HCT116 (cell line): ENCODE results near the gene B3GALT6. TPM values are rescaled to one million over a fixed set of nuclear protein-coding genes. Genes with fewer than 3 reads are reported as not detected.

ENCODE experiments used
- ATAC-seq: fragments of 200-7000 bp; cut with Tn5 transposase; 2 replicates; pipeline ENCODE4 v1.9.1; 2020; ENCODE audit warnings: mild to moderate bottlenecking, moderate library complexity
- BruUV-seq: library from RNA; stranded (reverse); fragments of 400-500 nt; replicated peaks from 2 replicates; lab custom pipeline; 2021; lab: Mats Ljungman, UMichigan
- CTCF ChIA-PET: fragments of 300-600 bp; sonication (Branson Sonifier 250); formaldehyde crosslinking; loops from one replicate; lab custom pipeline; 2021; ENCODE audit warnings: antibody characterized with exemption; lab: Charles Lee
- POLR2A ChIA-PET: fragments of 300-600, 350-600 bp; sonication (Branson Sonifier 250); formaldehyde crosslinking; loops from one replicate; lab custom pipeline; 2021; ENCODE audit warnings: antibody characterized with exemption; lab: Charles Lee
- RAD21 ChIA-PET, 2 experiments: fragments of 300-600 bp; sonication (Branson Sonifier 250); formaldehyde crosslinking; loops; one replicate each; lab custom pipeline; 2023; ENCODE audit warnings: low total read pairs in 2 of 2; ENCODE audit not compliant: uncharacterized antibody in 2 of 2, unreplicated experiment in 2 of 2, low non-redundant PET in 1 of 2; lab: Charles Lee
- DNase-seq: peaks from one replicate; pipeline ENCODE4 v3.0.0-alpha.2; 2010; ENCODE audit warnings: low read depth, low spot score
- H2AFZ ChIP-seq: fragments of 200-600 bp; shearing (Covaris generic), sonication (generic); 2 replicates; pipeline ENCODE4 v1.6.1; 2017; ENCODE audit warnings: low read depth, mixed run types, mixed read lengths, antibody characterized with exemption, low read length; ENCODE audit not compliant: poor library complexity, severe bottlenecking
- H3K27ac ChIP-seq: 2 replicates; pipeline ENCODE4 v1.5.1; 2012; ENCODE audit warnings: low read depth, low read length
- H3K27me3 ChIP-seq: fragments of 200-600 bp; sonication (generic); 2 replicates; pipeline ENCODE4 v1.6.1; 2016; ENCODE audit warnings: mixed run types, low read length, mixed read lengths; ENCODE audit not compliant: insufficient read depth
- H3K36me3 ChIP-seq, 2 experiments: fragments of 200-500 bp in 1 of 2; fragments of 200-600 bp in 1 of 2; sonication (Bioruptor generic) in 1 of 2; sonication (generic) in 1 of 2; 2 replicates each; pipeline versions ENCODE4 v1.5.1 to v1.6.1; 2014 to 2016; ENCODE audit warnings: low read length in 2 of 2, inconsistent platforms in 1 of 2, mixed read lengths in 1 of 2, mixed run types in 1 of 2; ENCODE audit not compliant: insufficient read depth in 2 of 2, control insufficient read depth in 1 of 2
- H3K4me1 ChIP-seq, 2 experiments: fragments of 200-600 bp in 1 of 2; sonication (generic) in 1 of 2; 2 replicates each; pipeline versions ENCODE4 v1.5.1 to v1.6.1; 2012 to 2017; ENCODE audit warnings: low read length in 2 of 2, inconsistent platforms in 1 of 2, mild to moderate bottlenecking in 1 of 2, mixed read lengths in 1 of 2, mixed run types in 1 of 2, moderate library complexity in 1 of 2; ENCODE audit not compliant: insufficient read depth in 2 of 2, control insufficient read depth in 1 of 2
- H3K4me2 ChIP-seq: fragments of 200-600 bp; sonication (generic); 2 replicates; pipeline ENCODE4 v1.6.1; 2017; ENCODE audit warnings: mixed run types, low read length, mixed read lengths
- H3K4me3 ChIP-seq, 2 experiments: fragments of 200-600 bp in 1 of 2; sonication (generic) in 1 of 2; replicated peaks in 1 of 2; 2 replicates each; pipeline ENCODE4 v1.5.1; 2011 to 2016; ENCODE audit warnings: low read length in 2 of 2, control low read depth in 1 of 2, low read depth in 1 of 2, mild to moderate bottlenecking in 1 of 2, mixed read lengths in 1 of 2, mixed run types in 1 of 2
- H3K79me2 ChIP-seq: fragments of 200-600 bp; sonication (generic); 2 replicates; pipeline ENCODE4 v1.6.1; 2017; ENCODE audit warnings: mild to moderate bottlenecking, mixed run types, low read length, moderate library complexity, mixed read lengths; ENCODE audit not compliant: insufficient read depth
- H3K9ac ChIP-seq: fragments of 200-600 bp; sonication (generic); 2 replicates; pipeline ENCODE4 v1.6.1; 2016; ENCODE audit warnings: low read length, mixed read lengths
- H3K9me2 ChIP-seq: fragments of 200-600 bp; sonication (generic), shearing (Covaris generic); 2 replicates; pipeline ENCODE4 v1.6.1; 2017; ENCODE audit warnings: mixed run types, mild to moderate bottlenecking, moderate library complexity; ENCODE audit not compliant: insufficient read depth
- H3K9me3 ChIP-seq, 2 experiments: fragments of 200-500 bp in 1 of 2; fragments of 200-600 bp in 1 of 2; sonication (Bioruptor generic) in 1 of 2; sonication (generic) in 1 of 2; 2 replicates each; pipeline ENCODE4 v1.6.1; 2014 to 2017; ENCODE audit warnings: low read length in 2 of 2, mixed read lengths in 2 of 2, inconsistent platforms in 1 of 2, low read depth in 1 of 2, mild to moderate bottlenecking in 1 of 2, mixed run types in 1 of 2, moderate library complexity in 1 of 2; ENCODE audit not compliant: control insufficient read depth in 1 of 2, insufficient read depth in 1 of 2
- H4K20me1 ChIP-seq: fragments of 200-600 bp; sonication (generic), shearing (Covaris generic); 2 replicates; pipeline ENCODE4 v1.6.1; 2017; ENCODE audit warnings: mixed run types, mild to moderate bottlenecking, moderate library complexity; ENCODE audit not compliant: insufficient read depth
- CBX3 ChIP-seq: IDR thresholded peaks from 2 replicates; pipeline ENCODE4 v1.6.1; 2012; ENCODE audit warnings: low read depth
- CEBPB ChIP-seq: IDR thresholded peaks from 2 replicates; pipeline ENCODE4 v1.6.1; 2012; ENCODE audit warnings: low read depth
- EGR1 ChIP-seq: IDR thresholded peaks from 2 replicates; pipeline ENCODE4 v1.6.1; 2012; ENCODE audit warnings: low read depth
- ELF1 ChIP-seq: IDR thresholded peaks from 2 replicates; pipeline ENCODE4 v1.6.1; 2012; ENCODE audit warnings: low read depth, borderline replicate concordance
- EZH2 ChIP-seq: fragments of 200-600 bp; sonication (generic); IDR thresholded peaks from 2 replicates; pipeline ENCODE4 v1.6.1; 2017; ENCODE audit warnings: antibody characterized with exemption, mixed run types
- EZH2phosphoT487 ChIP-seq: fragments of 200-600 bp; IDR thresholded peaks from 2 replicates; pipeline ENCODE4 v1.6.1; 2018; ENCODE audit warnings: antibody characterized with exemption, borderline replicate concordance
- FOSL1 ChIP-seq: IDR thresholded peaks from 2 replicates; pipeline ENCODE4 v1.6.1; 2012; ENCODE audit warnings: low read depth
- JUND ChIP-seq: IDR thresholded peaks from 2 replicates; pipeline ENCODE4 v1.6.1; 2012
- RAD21 ChIP-seq: IDR thresholded peaks from 2 replicates; pipeline ENCODE4 v1.6.1; 2012; ENCODE audit warnings: low read depth, mild to moderate bottlenecking
- SIN3A ChIP-seq: IDR thresholded peaks from 2 replicates; pipeline ENCODE4 v1.6.1; 2012; ENCODE audit warnings: low read depth
- SP1 ChIP-seq: IDR thresholded peaks from 2 replicates; pipeline ENCODE4 v1.6.1; 2012; ENCODE audit warnings: low read depth
- SRF ChIP-seq: IDR thresholded peaks from 2 replicates; pipeline ENCODE4 v1.6.1; 2012; ENCODE audit warnings: low read depth
- TCF7L2 ChIP-seq: IDR thresholded peaks from 2 replicates; pipeline ENCODE4 v1.7.0; 2011; ENCODE audit warnings: borderline replicate concordance, inconsistent platforms; ENCODE audit not compliant: insufficient read depth, insufficient read length; ENCODE audit errors: extremely low read depth
- YY1 ChIP-seq: IDR thresholded peaks from 2 replicates; pipeline ENCODE4 v1.6.1; 2011; ENCODE audit warnings: low read length, low read depth, moderate library complexity, mild to moderate bottlenecking; ENCODE audit not compliant: insufficient replicate concordance; ENCODE audit errors: extremely low read depth
- ZFX ChIP-seq: fragments of 450-650 bp; IDR thresholded peaks from 2 replicates; pipeline ENCODE4 v1.6.1; 2017
- ZNF274 ChIP-seq: fragments of 200-500 bp; sonication (Bioruptor generic); IDR thresholded peaks from 2 replicates; pipeline ENCODE4 v1.6.1; 2014; ENCODE audit warnings: mild to moderate bottlenecking, low read depth, low read length, inconsistent platforms
- intact Hi-C: fragments of 100-400 bp; cut with micrococcal nuclease; formaldehyde crosslinking; loops from 2 replicates; pipeline ENCODE4 v1.10.0; 2022
- total RNA-seq: library from RNA; stranded (reverse); gene quantifications from one replicate; pipeline ENCODE4 v1.2.1, GENCODE V29; 2021; ENCODE audit not compliant: unreplicated experiment
- TF ChIP-seq, protein P1 (sequence below): IDR thresholded peaks from 2 replicates; pipeline ENCODE4 v1.6.1; 2012
- TF ChIP-seq, protein P2 (sequence below): IDR thresholded peaks from 2 replicates; pipeline ENCODE4 v1.6.1; 2012
- TF ChIP-seq, protein P3 (sequence below), 3 experiments: fragments of 200-600 bp in 1 of 3; sonication (generic) in 1 of 3; IDR thresholded peaks in 2 of 3; conservative IDR thresholded peaks in 1 of 3; 2 replicates each; pipeline ENCODE4 v1.5.1; 2012 to 2017; ENCODE audit warnings: low read depth in 2 of 3, low read length in 2 of 3, antibody characterized with exemption in 1 of 3, borderline replicate concordance in 1 of 3, control low read depth in 1 of 3, mild to moderate bottlenecking in 1 of 3, mixed read lengths in 1 of 3, mixed run types in 1 of 3, moderate library complexity in 1 of 3; ENCODE audit not compliant: insufficient read depth in 1 of 3
- TF ChIP-seq, protein P4 (sequence below): IDR thresholded peaks from 2 replicates; pipeline ENCODE4 v1.6.1; 2011; ENCODE audit warnings: mild to moderate bottlenecking, low read length, moderate library complexity; ENCODE audit not compliant: insufficient replicate concordance; ENCODE audit errors: extremely low read depth

The B3GALT6 gene
- total RNA-seq, 1 experiment from 2014 or later: 16.3 TPM

GRCh38 chr1:1274931-1275431 is 42.9 kb downstream of the B3GALT6 start:
- no peaks in the 10 kb centered on the region for H4K20me1 ChIP-seq
- TF ChIP-seq CEBPB: no peak
- TF ChIP-seq EGR1: no peak
- TF ChIP-seq SRF: no peak
- TF ChIP-seq JUND: no peak
- no peak for TF ChIP-seq EZH2
- TF ChIP-seq ELF1: no peak
- TF ChIP-seq RAD21: no peak
- TF ChIP-seq YY1: no peak
- TF ChIP-seq, protein P1, sequence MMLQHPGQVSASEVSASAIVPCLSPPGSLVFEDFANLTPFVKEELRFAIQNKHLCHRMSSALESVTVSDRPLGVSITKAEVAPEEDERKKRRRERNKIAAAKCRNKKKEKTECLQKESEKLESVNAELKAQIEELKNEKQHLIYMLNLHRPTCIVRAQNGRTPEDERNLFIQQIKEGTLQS: no peak
- TF ChIP-seq ZNF274: no peak
- no peak for TF ChIP-seq SP1
- TF ChIP-seq EZH2phosphoT487: no peak
- TF ChIP-seq, protein P2, sequence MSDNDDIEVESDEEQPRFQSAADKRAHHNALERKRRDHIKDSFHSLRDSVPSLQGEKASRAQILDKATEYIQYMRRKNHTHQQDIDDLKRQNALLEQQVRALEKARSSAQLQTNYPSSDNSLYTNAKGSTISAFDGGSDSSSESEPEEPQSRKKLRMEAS: no peak
- TF ChIP-seq TCF7L2: no peak
- TF ChIP-seq, protein P3, sequence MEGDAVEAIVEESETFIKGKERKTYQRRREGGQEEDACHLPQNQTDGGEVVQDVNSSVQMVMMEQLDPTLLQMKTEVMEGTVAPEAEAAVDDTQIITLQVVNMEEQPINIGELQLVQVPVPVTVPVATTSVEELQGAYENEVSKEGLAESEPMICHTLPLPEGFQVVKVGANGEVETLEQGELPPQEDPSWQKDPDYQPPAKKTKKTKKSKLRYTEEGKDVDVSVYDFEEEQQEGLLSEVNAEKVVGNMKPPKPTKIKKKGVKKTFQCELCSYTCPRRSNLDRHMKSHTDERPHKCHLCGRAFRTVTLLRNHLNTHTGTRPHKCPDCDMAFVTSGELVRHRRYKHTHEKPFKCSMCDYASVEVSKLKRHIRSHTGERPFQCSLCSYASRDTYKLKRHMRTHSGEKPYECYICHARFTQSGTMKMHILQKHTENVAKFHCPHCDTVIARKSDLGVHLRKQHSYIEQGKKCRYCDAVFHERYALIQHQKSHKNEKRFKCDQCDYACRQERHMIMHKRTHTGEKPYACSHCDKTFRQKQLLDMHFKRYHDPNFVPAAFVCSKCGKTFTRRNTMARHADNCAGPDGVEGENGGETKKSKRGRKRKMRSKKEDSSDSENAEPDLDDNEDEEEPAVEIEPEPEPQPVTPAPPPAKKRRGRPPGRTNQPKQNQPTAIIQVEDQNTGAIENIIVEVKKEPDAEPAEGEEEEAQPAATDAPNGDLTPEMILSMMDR (IDR thresholded peaks at IDR 0.05 in 2 of 3, conservative IDR thresholded peaks at IDR 0.05 in 1 of 3; ENCODE audit: borderline replicate concordance in 1 of 3, insufficient read depth in 1 of 3, low read depth in 2 of 3, low read length in 2 of 3): no peak
- TF ChIP-seq ZFX: no peak
- no peak for TF ChIP-seq FOSL1
- TF ChIP-seq SIN3A: no peak
- TF ChIP-seq, protein P4, sequence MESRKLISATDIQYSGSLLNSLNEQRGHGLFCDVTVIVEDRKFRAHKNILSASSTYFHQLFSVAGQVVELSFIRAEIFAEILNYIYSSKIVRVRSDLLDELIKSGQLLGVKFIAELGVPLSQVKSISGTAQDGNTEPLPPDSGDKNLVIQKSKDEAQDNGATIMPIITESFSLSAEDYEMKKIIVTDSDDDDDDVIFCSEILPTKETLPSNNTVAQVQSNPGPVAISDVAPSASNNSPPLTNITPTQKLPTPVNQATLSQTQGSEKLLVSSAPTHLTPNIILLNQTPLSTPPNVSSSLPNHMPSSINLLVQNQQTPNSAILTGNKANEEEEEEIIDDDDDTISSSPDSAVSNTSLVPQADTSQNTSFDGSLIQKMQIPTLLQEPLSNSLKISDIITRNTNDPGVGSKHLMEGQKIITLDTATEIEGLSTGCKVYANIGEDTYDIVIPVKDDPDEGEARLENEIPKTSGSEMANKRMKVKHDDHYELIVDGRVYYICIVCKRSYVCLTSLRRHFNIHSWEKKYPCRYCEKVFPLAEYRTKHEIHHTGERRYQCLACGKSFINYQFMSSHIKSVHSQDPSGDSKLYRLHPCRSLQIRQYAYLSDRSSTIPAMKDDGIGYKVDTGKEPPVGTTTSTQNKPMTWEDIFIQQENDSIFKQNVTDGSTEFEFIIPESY: no peak
- TF ChIP-seq CBX3: no peak
- ATAC-seq (no peak), DNase-seq (no peak)
- peaks cover 35% of the 10 kb centered on the region for H3K79me2 ChIP-seq
- ChIA-PET CTCF (no interaction called here), RAD21 (no interaction called here), POLR2A (no interaction called here)
- H3K4me3 ChIP-seq: peak overlapping the region; percentile 87 to 95; a peak in 3 of 4 replicates
- peak overlapping the region; percentile 71; the same call in 1 of the 2 replicates for H3K27ac ChIP-seq
- no peak overlapping the region; the same call in 1 of the 2 replicates for H3K9ac ChIP-seq
- H3K4me1 ChIP-seq: peaks cover 15 to 37% of the 10 kb centered on the region in 2 experiments; a peak in 3 of 4 replicates
- H3K9me3 ChIP-seq: no peaks in the 10 kb centered on the region
- H3K9me2 ChIP-seq: no peaks in the 10 kb centered on the region
- H3K36me3 ChIP-seq: peaks cover 0 to 4% of the 10 kb centered on the region in 2 experiments; a peak in 1 of 4 replicates
- peak overlapping the region; percentile 87 for H3K4me2 ChIP-seq
- intact Hi-C loops: no loop called here
- H3K27me3 ChIP-seq: no peaks in the 10 kb centered on the region
- BruUV-seq: no TSS peak
- no peak overlapping the region for H2AFZ ChIP-seq
